Amniotic epithelial cell (primary cell): ENCODE measurements around the gene ACTRT2.

Experiments used
- DNase-seq: peaks from one replicate; pipeline ENCODE4 v3.0.0-alpha.2; 2010; ENCODE audit warnings: low read depth

ACTRT2 gene

GRCh38 chr1:2983706-2984398 is 37.4 kb upstream of the ACTRT2 start:
- no peak for DNase-seq

GRCh38 chr1:2984399-2985061 is 36.7 kb upstream of the ACTRT2 start:
- DNase-seq: no peak

GRCh38 chr1:2985067-2985561 is 36.2 kb upstream of the ACTRT2 start:
- DNase-seq: no peak

- no peak for DNase-seq
Observed at GRCh38 chr1:2985694-2986548, 35.3 kb upstream of the ACTRT2 start.

GRCh38 chr1:2986549-2987305 is 34.5 kb upstream of the ACTRT2 start:
- DNase-seq: no peak

- DNase-seq: no peak
Observed at GRCh38 chr1:2987773-2988172, 33.5 kb upstream of the ACTRT2 start.

GRCh38 chr1:2988256-2988655 is 33.0 kb upstream of the ACTRT2 start:
- DNase-seq: no peak

- DNase-seq: no peak
Observed at GRCh38 chr1:2989185-2989584, 32.1 kb upstream of the ACTRT2 start.

- no peak for DNase-seq
Observed at GRCh38 chr1:2989976-2990375, 31.3 kb upstream of the ACTRT2 start.

GRCh38 chr1:2990376-2991115 is 30.7 kb upstream of the ACTRT2 start:
- no peak for DNase-seq

- DNase-seq: no peak
Observed at GRCh38 chr1:2991753-2992495, 29.3 kb upstream of the ACTRT2 start.

- no peak for DNase-seq
Observed at GRCh38 chr1:2998503-2999100, 22.7 kb upstream of the ACTRT2 start.

GRCh38 chr1:2999138-2999537 is 22.1 kb upstream of the ACTRT2 start:
- DNase-seq: no peak

- no peak for DNase-seq
Observed at GRCh38 chr1:2999571-2999970, 21.7 kb upstream of the ACTRT2 start.

- DNase-seq: no peak
Observed at GRCh38 chr1:3000214-3000613, 21.1 kb upstream of the ACTRT2 start.

GRCh38 chr1:3000671-3001470 is 20.4 kb upstream of the ACTRT2 start:
- DNase-seq: no peak

- no peak for DNase-seq
Observed at GRCh38 chr1:3001471-3002348, 19.6 kb upstream of the ACTRT2 start.

- no peak for DNase-seq
Observed at GRCh38 chr1:3002349-3003038, 18.8 kb upstream of the ACTRT2 start.
